Hippocampal formation (tissue), 2 donors: Measurements from ENCODE around the gene HRH2.
A peak's percentile ranks its signal among the peaks of the same experiment; 100 is the strongest.

ENCODE experiments used
- DNase-seq, 2 donors: peaks; one replicate each; lab custom pipeline; 2025; lab: John Stamatoyannopoulos, UW

HRH2 gene

GRCh38 chr5:175675873-175676272, 18.0 kb downstream of the HRH2 start:
- DNase-seq, result no peak

GRCh38 chr5:175677571-175677970, 19.7 kb downstream of the HRH2 start:
- DNase-seq, result no peak

GRCh38 chr5:175678074-175678473, 20.2 kb downstream of the HRH2 start:
- DNase-seq, result no peak

GRCh38 chr5:175679411-175679810, 21.5 kb downstream of the HRH2 start:
- DNase-seq, result no peak

- DNase-seq, result no peak
These were observed 22.1 kb downstream of the HRH2 start for GRCh38 chr5:175680020-175680419.

GRCh38 chr5:175680463-175680862, 22.6 kb downstream of the HRH2 start:
- no peak for DNase-seq

GRCh38 chr5:175681045-175681967, 23.4 kb downstream of the HRH2 start:
- DNase-seq, result no peak

- no peak for DNase-seq
These were observed 24.1 kb downstream of the HRH2 start for GRCh38 chr5:175681968-175682340.

GRCh38 chr5:175682664-175683063, 24.8 kb downstream of the HRH2 start:
- no peak for DNase-seq

GRCh38 chr5:175683231-175683630, 25.4 kb downstream of the HRH2 start:
- DNase-seq, result no peak

- no peak for DNase-seq
These were observed 26.1 kb downstream of the HRH2 start for GRCh38 chr5:175683921-175684320.

GRCh38 chr5:175684931-175685330, 27.1 kb downstream of the HRH2 start:
- DNase-seq, result no peak

- no peak for DNase-seq
These were observed 28.0 kb downstream of the HRH2 start for GRCh38 chr5:175685701-175686350.

- DNase-seq, result no peak
These were observed 28.5 kb downstream of the HRH2 start for GRCh38 chr5:175686396-175686795.

- DNase-seq, result no peak
These were observed 29.0 kb downstream of the HRH2 start for GRCh38 chr5:175686826-175687225.

GRCh38 chr5:175687231-175687701, 29.4 kb downstream of the HRH2 start:
- DNase-seq, result no peak

- DNase-seq, result no peak
These were observed 30.7 kb downstream of the HRH2 start for GRCh38 chr5:175688352-175689146.

- peak in 1 of 2 donors; percentile 37 for DNase-seq
These were observed 31.5 kb downstream of the HRH2 start for GRCh38 chr5:175689147-175689991.

GRCh38 chr5:175690025-175690424, 32.2 kb downstream of the HRH2 start:
- no peak for DNase-seq

GRCh38 chr5:175690586-175690985, 32.7 kb downstream of the HRH2 start:
- no peak for DNase-seq

- no peak for DNase-seq
These were observed 33.9 kb downstream of the HRH2 start for GRCh38 chr5:175691761-175692160.
